A204.1 (cell line): ENCODE results near the gene PAPOLG.
A peak's percentile ranks its signal among the peaks of the same experiment; 100 is the strongest.

Source experiments
- FAIRE-seq: peaks from 2 replicates; lab custom pipeline; 2012; peaks lifted over from hg19 to GRCh38; lab: Jason Lieb, UNC

PAPOLG gene

GRCh38 chr2:60756097-60757087 lies at the start of gene PAPOLG:
PAPOLG (plus strand) TSS chr2:60756268; CDS start chr2:60756479, 211 bp downstream.
- peak; percentile 95 for FAIRE-seq

DNA sequence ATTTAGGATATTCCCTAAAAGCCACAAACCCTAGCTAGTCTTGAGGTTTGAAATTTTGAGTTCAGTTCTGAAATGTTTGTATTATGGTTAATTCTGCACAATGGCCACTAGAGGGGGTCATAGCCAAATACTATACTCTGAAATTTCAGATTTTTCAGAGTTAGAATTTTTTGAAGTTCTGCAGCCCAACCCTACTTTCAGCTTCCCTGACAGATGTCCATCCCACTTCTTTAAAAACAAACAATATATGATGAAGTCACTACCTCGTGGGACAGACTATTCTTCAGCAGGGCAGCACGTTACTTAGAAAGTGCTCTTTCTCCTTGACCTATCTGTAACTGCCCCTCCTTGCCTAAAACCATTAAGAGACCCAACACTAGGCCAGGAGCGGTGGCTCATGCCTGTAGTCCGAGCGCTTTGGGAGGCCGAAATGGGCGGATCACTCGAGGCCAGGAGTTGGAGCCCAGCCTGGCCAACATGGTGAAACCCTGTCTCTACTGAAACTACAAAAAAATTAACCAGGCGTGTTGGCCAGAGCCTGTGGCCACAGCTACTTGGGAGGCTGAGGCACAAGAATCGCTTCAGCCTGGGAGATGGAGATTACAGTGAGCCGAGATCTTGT lies 48.2 kb upstream of the PAPOLG start:
- FAIRE-seq = peak; percentile 91

DNA sequence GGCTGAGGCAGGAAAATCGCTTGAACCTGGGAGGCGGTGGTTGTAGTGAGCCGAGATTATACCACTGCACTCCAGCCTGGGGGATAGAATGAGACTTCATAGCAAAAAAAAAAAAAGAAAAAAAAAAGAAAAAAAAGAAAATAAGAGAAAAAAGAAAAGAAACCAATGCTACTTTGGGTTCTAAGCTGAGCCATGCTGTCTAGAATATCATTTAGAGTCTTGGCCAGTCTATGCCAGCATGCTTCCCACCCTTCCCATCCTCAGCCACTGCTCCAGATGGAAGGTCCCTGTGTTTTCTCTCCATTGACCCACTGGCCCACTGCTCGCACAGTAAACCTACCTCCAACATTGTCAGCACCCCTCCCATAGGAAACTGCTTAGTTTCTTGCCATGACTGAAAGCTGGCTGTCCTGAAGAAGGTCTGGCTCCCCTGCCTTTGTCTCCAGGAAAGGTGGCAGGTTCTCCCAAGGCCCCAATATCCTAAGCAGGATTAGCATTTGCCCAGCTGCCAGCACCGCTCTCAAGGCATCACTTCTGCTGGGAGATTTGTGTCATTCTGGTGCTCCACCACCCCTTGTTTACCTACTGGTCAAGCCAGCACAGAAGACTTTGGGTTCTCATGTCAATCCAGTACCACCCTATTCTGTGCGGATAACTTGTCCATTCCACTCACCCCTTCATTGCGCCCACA lies 47.3 kb upstream of the PAPOLG start:
- FAIRE-seq = no peak

DNA sequence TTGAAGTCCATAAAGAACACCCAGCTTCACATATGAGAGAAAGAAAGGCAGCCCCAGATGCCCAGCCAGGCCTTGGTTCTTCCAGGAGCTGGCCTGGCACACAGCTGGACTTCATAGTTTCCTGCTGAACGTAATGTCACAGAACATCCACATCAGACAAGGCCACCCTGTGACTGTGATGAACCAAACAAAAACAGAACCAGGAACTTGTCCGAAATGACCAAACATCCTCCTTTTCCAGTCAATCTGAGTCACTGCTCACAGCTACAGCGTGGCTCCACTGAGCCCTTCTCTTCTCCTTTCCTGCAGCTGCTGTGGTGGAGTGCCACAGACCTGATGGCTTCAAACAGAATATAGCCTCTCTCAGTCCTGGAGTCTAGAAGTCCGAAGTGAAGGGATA lies 45.4 kb upstream of the PAPOLG start:
- FAIRE-seq = no peak

DNA sequence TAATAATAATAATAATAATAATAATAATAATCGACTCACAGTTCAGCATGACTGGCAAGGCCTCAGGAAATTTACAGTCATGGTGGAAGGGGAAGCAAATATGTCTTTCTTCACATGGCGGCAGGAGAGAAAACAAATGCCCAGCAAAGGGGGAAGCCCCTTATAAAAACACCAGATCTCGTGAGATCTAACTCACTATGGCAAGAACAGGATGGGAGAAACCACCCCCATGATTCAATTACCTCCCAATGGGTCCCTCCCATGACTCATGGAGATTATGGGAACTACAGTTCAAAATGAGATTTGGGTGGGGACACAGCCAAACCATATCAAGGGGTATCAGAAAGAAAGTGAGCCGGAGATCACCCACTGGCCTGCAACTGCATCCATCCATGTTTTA lies 40.5 kb upstream of the PAPOLG start:
- FAIRE-seq = no peak

- FAIRE-seq = no peak
These were observed 38.4 kb upstream of the PAPOLG start for GRCh38 chr2:60717691-60718090.

GRCh38 chr2:60719331-60719730 lies 36.7 kb upstream of the PAPOLG start:
- FAIRE-seq = no peak

GRCh38 chr2:60725466-60725865 lies 30.6 kb upstream of the PAPOLG start:
- no peak for FAIRE-seq

DNA sequence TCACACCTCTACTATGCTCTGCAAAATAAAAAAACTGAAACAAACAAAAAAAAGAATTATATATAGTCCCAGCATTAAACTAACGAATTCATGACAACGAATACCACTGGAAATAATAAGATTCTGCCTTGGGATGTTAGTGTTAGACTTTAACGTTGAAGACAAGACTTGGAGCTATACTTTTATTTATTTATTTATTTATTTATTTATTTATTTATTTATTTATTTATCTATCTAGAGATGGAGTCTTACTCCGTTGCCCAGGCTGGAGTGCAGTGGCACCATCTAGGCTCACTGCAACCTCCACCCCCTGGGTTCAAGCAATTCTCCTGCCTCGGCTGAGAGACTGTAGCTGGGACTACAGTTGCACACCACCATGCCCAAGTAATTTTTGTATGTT lies 27.2 kb upstream of the PAPOLG start:
- FAIRE-seq = no peak

GRCh38 chr2:60735496-60736250 lies 20.4 kb upstream of the PAPOLG start:
- no peak for FAIRE-seq

DNA sequence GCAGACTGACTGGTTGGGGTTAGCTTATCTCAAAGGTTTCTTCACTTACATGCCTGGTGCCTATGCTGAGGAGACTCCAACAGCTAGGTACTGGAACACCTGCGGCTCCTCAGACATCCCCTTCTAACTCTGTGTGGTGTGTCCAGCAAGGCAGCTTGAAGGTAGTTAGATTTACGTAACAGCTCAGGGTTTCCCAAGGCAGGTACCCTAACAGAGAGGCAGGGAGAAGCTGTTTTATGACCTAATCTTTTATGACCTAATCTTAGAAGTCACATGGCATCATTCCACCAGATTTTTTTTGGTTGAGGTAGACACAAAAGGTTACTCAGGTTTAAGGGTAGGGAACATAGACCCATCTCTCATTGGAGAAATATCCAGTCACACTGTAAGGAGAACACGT lies 17.4 kb upstream of the PAPOLG start:
- no peak for FAIRE-seq

GRCh38 chr2:60739156-60739555 lies 16.9 kb upstream of the PAPOLG start:
- no peak for FAIRE-seq

DNA sequence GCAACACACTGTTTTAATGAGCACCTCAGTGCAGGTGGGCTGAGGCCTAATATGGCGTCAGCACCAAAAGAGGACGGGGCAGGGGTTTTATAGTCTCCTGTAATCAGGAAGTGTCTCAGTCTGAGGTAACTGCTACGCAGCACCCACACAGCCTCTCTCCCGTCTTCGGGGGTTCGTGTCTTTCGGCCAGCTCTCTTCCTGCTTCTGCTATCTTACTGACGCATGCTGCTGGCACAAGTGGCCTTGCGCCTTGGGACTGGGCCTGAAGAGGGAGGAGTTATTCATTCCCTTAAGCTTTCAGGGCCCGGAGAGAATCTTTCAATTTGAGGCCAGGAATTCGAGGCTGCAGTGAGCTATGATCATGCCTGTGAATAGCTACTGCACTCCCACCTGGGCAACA lies 14.5 kb upstream of the PAPOLG start:
- no peak for FAIRE-seq

GRCh38 chr2:60742419-60742818 lies 13.6 kb upstream of the PAPOLG start:
- FAIRE-seq = no peak

GRCh38 chr2:60745330-60745729 lies 10.7 kb upstream of the PAPOLG start:
- FAIRE-seq = no peak

DNA sequence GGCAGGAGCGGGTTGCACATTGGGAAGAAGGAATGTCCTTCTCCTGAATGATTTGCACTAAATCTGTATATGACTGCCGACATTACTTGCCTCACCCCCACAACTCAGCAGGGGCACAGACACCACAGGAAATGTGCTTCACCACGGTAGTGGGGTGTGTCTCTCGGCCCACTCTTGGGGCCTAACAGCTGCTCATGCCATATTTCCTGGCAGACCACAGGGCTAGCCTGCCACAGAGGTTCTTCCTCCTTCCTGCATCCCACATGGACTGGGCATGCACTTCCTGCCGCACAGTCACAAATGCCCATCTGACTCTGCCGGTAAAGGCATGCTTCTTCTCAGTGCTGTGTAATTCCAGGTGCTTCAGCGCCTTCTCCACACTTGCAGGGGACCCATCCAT lies 10.3 kb upstream of the PAPOLG start:
- FAIRE-seq = no peak

- no peak for FAIRE-seq
These were observed 9.8 kb upstream of the PAPOLG start for GRCh38 chr2:60746318-60746717.

DNA sequence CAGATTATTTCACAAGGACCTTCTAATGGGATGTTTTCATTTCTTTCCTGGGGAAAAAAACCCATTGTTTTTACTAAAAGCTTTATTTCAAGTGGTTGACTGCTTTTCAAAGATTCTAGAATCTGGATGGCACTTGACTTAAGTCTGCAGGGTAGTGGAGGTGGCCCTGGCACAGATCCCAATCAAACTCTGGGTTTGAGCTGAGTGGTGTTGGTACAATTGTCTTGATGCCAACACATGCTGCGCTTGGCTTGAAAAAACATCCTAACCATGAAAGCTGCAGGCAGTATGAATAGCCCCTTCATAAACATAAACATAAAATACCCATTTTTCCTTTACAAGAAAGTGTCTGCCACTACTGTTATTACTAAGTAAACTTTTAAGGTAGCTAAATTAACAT lies 3.6 kb downstream of the PAPOLG start:
- no peak for FAIRE-seq

- no peak for FAIRE-seq
These were observed 8.9 kb downstream of the PAPOLG start for GRCh38 chr2:60764736-60765534.

DNA sequence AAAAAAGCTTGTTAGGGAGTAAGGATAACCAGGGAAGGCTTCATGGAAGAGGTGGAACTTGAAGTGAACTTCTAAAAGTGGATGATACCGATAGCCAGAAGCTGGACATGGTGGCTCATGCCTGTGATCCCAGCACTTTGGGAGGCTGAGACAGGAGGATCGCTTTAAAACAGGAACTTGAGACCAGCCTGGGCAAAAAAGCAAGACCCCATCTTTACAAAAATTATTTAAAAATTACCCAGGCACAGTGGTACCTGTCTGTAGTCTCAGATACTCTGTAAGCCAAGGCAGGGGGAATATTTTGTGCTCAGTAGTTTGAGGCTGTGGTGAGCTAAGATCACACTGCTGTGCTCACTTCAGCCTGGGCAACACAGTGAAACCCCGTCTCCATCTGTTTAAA lies 10.2 kb downstream of the PAPOLG start:
- no peak for FAIRE-seq

DNA sequence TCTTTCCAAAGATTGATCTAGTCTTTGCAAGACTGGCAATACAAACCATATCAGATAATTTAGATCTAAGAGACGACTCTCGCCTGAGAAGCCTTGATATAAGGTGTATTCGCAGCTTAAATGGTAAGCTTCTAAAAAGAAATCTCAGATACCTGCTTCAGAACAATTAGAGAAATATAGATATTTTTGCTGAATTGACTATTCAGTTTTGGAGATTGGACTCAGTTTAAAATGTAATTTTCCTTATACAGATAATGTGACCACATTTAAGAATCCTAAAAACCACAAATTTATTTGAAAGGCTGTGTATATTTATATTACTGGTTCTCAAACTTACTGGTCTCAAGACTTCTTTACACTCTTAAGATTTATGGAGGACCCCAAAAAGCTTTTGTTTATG lies 15.4 kb downstream of the PAPOLG start:
- FAIRE-seq = no peak
